Chondrocyte (in vitro differentiated cells): ENCODE measurements around the gene DIS3L2. TPM values are rescaled to one million over a fixed set of nuclear protein-coding genes. Genes with fewer than 3 reads are reported as not detected.
"Not testable (repeated sequence)": the region's sequence is repeated elsewhere in the genome, so short reads cannot be mapped to it uniquely, and the experiment has no call there.

Experiments
- DNase-seq: peaks from one replicate; pipeline ENCODE4 v3.0.0; 2021; ENCODE audit warnings: mixed read lengths, low spot score
- H3K27ac Mint-ChIP-seq: one replicate; pipeline ENCODE4 v1.8.0; 2021; ENCODE audit warnings: mild to moderate bottlenecking, moderate library complexity, mixed read lengths; ENCODE audit not compliant: unreplicated experiment
- H3K27me3 Mint-ChIP-seq: 2 replicates; pipeline ENCODE4 v1.8.0; 2021; ENCODE audit warnings: low read depth, mixed read lengths
- H3K36me3 Mint-ChIP-seq: 2 replicates; pipeline ENCODE4 v1.8.0; 2021; ENCODE audit warnings: low read depth, mixed read lengths
- H3K4me1 Mint-ChIP-seq: 2 replicates; pipeline ENCODE4 v1.8.0; 2021; ENCODE audit warnings: low read depth, mild to moderate bottlenecking, mixed read lengths
- H3K4me3 Mint-ChIP-seq: one replicate; pipeline ENCODE4 v1.8.0; 2021; ENCODE audit warnings: mild to moderate bottlenecking, moderate library complexity, mixed read lengths; ENCODE audit not compliant: unreplicated experiment
- H3K9me3 Mint-ChIP-seq: 2 replicates; pipeline ENCODE4 v1.8.0; 2021; ENCODE audit warnings: low read depth, mixed read lengths
- total RNA-seq: library from RNA; stranded (reverse); gene quantifications from 3 replicates; pipeline ENCODE4 v1.2.1, GENCODE V29; 2021
- TF ChIP-seq, protein P1 (sequence below): fragments of 200-600 bp; sonication (generic); IDR thresholded peaks from 2 replicates; pipeline ENCODE4 v1.5.0; 2021; ENCODE audit warnings: antibody characterized with exemption, mild to moderate bottlenecking, moderate library complexity

Gene DIS3L2
- total RNA-seq, 1 donor from 2014 or later, result 17.5 TPM

DNA sequence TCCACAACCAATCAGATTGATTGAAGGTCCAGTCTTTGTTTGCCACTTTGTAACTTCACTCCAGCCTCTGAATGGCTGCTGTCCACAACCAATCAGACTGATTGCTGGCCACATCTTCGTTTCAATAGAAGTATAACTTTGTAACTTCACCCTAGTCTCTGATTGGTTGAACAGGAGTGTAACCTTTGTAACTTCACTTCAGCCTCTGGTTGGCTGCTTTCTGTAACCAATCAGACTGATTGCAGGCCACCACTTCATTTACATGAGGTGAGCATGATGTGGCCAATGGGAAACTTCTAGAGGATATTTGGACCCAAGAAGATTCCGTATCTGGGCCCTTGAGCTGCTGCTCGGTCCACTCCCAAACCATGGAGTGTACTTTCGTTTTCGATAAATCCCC lies 400.1 kb downstream of the DIS3L2 start:
- peaks cover 2% of the 10 kb centered on the region for H3K36me3 Mint-ChIP-seq
- H3K9me3 Mint-ChIP-seq, result peaks cover 2% of the 10 kb centered on the region
- no peak overlapping the region for H3K4me3 Mint-ChIP-seq
- TF ChIP-seq, protein P1, sequence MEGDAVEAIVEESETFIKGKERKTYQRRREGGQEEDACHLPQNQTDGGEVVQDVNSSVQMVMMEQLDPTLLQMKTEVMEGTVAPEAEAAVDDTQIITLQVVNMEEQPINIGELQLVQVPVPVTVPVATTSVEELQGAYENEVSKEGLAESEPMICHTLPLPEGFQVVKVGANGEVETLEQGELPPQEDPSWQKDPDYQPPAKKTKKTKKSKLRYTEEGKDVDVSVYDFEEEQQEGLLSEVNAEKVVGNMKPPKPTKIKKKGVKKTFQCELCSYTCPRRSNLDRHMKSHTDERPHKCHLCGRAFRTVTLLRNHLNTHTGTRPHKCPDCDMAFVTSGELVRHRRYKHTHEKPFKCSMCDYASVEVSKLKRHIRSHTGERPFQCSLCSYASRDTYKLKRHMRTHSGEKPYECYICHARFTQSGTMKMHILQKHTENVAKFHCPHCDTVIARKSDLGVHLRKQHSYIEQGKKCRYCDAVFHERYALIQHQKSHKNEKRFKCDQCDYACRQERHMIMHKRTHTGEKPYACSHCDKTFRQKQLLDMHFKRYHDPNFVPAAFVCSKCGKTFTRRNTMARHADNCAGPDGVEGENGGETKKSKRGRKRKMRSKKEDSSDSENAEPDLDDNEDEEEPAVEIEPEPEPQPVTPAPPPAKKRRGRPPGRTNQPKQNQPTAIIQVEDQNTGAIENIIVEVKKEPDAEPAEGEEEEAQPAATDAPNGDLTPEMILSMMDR, result no peak
- no peak for DNase-seq
- H3K27me3 Mint-ChIP-seq, result peaks cover 5% of the 10 kb centered on the region
- peaks cover 9% of the 10 kb centered on the region for H3K4me1 Mint-ChIP-seq
- H3K27ac Mint-ChIP-seq, result no peak overlapping the region

DNA sequence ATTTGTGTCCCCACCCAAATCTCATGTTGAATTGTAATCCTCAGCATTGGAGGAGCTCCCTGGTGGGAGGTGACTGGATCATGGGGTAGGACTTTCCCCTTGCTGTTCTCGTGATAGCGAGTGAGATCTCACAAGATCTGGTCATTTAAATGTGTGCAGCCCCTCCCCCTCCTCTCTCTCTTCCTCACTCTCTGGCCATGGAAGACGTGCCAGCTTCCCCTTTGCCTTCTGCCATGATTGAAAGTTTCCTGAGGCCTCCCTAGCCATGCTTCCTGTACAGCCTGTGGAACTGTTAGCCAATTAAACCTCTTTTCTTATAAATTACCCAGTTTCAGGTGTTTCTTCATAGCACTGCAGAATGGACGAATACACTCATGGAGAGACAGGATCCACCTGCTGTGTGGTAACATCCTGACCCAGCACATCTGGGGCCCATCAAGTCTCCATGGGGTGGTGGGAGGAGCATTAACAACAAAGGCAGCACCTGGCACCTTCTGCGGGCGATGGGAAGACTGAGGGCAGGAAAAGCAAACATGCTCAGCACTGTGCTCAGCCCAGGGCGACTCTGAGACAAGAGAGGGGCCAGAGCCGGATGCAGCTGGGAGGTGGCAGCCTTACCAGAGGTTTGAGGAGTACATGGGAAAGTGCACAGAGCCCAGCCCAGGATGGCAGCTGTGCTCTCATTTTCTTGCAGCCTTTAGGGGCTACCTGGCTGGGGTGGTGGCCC lies 400.8 kb downstream of the DIS3L2 start:
- peaks cover 9% of the 10 kb centered on the region for H3K4me1 Mint-ChIP-seq
- no peak overlapping the region for H3K27ac Mint-ChIP-seq
- H3K27me3 Mint-ChIP-seq, result peaks cover 2% of the 10 kb centered on the region
- no peaks in the 10 kb centered on the region for H3K9me3 Mint-ChIP-seq
- DNase-seq, result peak; percentile 72
- TF ChIP-seq, protein P1, result no peak
- peaks cover 2% of the 10 kb centered on the region for H3K36me3 Mint-ChIP-seq
- H3K4me3 Mint-ChIP-seq, result no peak overlapping the region

DNA sequence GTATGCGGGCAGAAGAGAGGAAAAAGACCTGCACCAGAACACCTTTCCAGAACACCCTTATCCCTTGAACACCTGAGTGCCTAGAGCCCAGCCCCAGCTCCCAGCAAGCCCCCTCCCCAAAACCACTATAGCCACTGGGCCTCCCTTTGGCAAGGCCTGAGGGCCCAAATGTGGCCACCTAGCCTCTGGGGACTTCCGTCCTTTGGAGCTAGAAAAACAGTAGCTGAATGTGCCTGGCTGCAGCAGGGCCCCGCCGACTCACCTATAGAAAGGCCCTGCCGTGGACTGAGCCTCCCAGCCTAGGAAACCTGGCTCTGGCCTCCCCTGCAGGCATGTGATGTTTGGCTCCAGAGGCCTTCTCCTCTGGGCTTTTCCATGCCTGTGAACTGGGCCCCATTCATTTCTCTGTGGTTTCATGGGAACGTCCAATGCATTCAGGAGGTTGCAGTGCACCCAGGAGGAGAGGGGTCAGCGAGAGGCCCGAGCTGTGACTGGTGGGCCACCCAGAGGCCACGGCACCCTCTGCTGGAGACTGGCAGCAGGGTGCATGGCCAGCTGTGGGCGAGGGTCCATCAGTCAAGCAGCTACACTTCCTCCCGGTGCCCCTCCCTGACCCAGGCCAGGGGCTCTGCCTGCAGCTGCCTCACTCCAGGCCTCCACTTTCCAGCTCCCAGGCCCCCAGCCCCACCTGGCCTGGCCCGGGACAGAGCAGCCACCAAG lies 401.7 kb downstream of the DIS3L2 start:
- peak; percentile 64 for DNase-seq
- not testable (repeated sequence) for H3K4me3 Mint-ChIP-seq, H3K36me3 Mint-ChIP-seq, H3K27me3 Mint-ChIP-seq, H3K4me1 Mint-ChIP-seq, H3K9me3 Mint-ChIP-seq, H3K27ac Mint-ChIP-seq
- TF ChIP-seq, protein P1, result peak; percentile 17

DNA sequence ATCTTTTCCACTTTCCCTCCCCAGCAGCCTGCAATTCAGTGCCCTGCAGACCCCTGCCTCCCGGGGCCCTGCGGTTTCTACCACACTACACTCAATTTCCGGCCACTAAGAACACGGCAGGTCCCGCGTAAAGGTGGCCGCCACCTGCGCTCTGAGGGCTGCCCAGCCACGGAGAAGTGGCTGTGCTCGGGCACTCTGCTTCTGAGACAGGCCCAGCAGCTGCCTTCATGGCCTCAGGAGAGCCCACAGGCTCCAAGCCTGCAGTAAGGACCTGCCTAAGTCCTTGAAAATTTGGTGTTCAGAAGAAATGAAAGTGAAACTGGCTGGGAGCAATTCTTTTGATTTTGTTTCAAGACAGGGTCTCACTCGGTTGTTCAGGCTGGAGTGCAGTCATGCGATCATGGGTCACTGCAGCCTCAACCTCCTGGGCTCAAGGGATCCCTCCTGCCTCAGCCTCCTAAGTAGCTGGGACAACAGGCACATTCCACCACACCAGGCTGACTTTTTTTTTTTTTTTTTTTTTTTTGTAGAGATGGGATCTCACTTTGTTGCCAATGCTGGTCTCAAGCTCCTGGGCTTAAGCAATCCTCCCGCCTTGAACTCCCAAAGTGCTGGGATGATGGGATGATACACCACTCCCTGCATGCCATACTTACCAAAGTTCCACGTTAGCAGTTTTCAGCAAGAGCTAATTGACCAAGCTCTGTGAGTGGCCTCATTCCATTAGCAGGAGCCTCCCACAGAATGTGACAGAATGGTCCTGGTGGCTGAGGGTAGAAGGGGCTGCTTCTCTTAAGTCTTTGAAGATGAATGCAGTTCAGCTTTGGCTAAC lies 402.5 kb downstream of the DIS3L2 start:
- Mint-ChIP-seq H3K27ac (peak overlapping the region; percentile 57), H3K4me1 (peaks cover 9% of the 10 kb centered on the region), H3K9me3 (no peaks in the 10 kb centered on the region), H3K27me3 (no peaks in the 10 kb centered on the region), H3K36me3 (peaks cover 2% of the 10 kb centered on the region), H3K4me3 (no peak overlapping the region)
- TF ChIP-seq, protein P1, result peak; percentile 6
- peak; percentile 58 for DNase-seq

DNA sequence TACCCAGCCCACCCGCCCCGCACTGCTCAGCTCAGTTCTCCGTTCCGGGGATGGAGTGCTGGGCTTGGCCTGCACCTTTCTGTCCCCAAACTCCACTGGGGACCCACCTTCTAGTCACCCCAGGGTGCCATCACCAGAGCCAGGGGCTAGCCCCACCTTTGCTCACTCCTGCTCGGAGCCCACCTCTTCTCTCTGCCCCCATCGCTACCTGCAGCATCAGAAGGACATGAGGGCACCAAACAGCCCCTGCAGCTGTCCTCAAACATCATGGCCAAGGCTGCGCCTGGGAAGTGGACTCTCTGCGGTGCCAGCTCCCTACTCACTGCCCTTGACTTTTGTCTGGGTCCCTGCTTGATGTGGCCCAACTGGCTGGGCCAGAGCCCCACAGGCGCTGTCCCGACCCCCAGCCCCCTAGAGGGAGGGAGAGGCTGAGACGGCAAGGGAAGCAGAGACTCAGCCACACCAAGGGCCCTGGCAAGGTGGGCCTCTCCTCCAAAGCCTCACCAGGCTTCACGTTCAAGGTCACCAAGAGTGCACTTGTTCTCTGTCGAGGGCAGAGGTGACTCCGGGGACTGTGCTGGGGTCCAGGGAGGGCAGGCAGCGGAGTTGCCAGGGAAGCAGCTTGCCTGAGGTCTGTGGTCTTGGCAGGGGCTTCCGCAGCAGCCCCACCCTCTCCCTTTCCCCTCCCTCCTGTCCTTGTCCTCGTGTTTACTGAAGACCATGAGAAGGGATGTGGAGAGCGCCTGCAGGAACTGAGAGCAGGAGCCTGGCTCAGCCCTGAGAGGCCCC lies 403.5 kb downstream of the DIS3L2 start:
- H3K9me3 Mint-ChIP-seq, H3K4me3 Mint-ChIP-seq, H3K4me1 Mint-ChIP-seq, H3K36me3 Mint-ChIP-seq, H3K27ac Mint-ChIP-seq, H3K27me3 Mint-ChIP-seq: not testable (repeated sequence)
- DNase-seq, result peak; percentile 77
